Stimulated activated CD4-positive, alpha-beta T cell treated with anti-CD3 and anti-CD28 coated beads, Interleukin-15, amount 100 ng/mL, for 48 hours (primary cell): Measurements from ENCODE around the gene KCNIP3.

Experiments
- DNase-seq, 2 donors: peaks; one replicate each; pipeline ENCODE4 v3.0.0-alpha.2; 2020; ENCODE audit warnings: low read depth in 2 of 2

KCNIP3 gene

DNA sequence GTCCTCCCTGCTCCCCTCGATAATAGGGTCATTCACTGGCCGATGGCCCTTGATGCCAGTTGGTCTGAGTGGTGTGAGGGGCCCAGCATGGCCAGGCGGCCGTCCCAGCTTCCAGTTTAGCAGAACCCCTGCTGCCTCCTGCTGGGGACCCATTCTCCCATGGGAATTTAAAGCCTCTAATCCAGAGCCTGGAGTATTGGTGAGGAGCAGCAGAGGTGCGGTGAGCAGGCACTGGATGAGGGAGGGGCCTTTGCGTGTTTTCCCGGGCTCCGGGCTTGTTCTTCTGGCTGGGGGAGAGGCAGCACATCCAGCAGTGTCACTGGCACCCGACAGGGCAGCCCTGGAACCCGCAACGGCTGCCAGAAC is 17.4 kb downstream of the KCNIP3 start:
- no peak for DNase-seq

DNA sequence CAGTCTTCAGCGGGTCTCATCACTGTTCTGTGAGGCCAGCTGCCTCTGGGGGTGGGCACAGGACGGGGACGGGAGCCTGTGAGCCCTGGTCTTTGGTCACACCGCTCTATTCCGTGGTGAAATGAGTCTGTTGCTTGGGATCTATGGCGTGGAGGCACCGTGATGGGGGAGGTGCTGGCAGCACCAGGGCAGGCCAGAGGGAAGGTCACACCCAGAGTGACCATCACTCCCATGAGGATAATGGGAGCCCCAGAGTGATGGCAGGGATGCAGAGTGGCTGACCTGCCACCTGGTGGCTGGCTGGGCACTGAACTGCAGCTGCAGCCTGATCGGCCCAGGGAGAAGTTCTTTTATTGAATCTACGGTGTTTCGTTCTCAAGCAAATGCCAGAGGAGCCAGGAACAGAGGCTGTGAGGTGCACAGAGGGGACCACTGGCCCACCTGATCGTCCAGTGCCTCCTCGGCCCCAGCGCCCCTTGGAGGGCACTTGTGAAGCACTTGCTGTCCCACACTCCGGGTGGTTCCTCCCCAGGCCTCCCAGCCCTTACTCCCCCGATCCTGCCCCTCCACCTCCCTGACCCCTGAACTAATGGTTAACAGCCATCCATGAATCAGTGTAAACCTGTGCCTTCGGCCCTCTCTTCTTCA is 17.9 kb downstream of the KCNIP3 start:
- DNase-seq = no peak

DNA sequence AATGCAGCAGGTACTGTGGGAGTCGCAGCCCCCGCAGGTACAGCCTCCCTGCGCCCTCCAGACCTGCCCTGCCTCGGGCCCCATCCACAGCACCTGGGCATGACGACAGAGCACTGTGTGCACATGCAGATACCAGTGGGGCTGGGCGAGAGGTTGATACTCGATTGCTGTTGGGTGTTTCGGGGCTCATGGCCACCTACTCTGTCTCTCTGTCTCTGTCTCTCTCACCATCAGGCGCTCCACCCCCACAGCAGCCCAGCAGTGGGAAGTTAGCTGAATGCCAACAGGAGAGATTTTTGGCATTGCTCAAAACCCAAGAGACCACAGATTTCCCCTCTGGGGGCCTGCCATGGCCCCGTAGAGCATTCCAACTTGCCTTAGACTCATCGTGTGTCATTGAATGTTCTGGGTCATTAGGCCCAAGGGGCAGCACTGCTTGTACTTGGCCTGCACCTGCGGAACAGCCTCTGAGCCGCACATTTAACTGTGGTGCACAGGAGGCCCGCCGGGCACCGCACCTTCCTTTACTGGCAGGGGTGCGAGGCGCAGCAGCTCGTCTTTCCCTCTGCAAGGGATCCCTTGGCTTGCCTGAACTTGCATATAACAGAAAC is 18.8 kb downstream of the KCNIP3 start:
- no peak for DNase-seq

DNA sequence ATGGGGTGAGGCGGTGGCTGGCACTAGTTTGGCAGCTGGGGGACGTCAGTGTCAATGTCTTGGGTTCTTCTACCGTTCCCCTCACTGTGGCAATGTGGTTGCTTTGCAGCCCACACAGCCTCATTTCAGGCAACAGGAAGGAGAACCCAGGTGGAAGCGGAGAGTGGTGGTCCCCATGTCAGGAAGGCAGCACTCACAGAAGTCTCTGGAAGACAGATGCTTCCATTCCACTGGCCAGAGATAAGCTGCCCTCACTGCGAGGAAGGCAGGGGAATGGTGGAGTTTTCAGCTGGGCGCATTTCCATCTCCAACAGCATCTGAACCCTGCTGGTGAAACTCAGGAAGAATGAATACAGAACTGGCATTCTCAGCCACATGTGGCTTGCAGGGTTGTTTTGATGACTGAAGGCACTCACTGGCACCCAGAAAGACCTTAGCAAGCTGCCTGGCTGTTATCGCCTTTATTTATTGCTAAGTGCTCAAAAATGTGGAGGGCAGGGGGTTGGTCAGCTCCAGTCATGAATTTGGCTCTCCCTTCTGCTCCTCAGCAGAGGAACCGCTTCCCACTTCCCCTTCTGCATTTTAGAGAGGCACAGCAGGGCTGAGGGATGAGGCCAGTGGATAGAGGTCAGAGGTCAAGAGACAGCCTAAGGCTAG is 19.4 kb downstream of the KCNIP3 start:
- DNase-seq = no peak

DNA sequence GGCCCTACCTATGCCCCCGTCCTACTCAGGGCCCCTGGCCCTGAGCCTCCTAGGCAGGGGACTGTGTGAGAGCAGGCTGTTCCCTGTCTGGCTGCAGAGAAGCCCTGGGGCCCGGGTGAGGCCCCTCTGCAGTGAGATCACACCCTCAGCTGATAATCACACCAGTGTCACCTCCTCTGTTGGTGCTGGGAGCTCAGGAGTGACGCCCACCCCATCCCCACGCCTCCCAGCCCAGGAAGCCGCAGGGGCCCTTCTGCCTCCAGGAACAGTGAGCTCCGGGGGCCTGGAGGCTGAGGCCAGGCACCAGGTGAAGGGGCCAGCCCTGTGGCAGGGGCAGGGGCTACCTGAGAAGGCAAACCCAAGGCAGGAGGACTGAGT is 20.0 kb downstream of the KCNIP3 start:
- no peak for DNase-seq

DNA sequence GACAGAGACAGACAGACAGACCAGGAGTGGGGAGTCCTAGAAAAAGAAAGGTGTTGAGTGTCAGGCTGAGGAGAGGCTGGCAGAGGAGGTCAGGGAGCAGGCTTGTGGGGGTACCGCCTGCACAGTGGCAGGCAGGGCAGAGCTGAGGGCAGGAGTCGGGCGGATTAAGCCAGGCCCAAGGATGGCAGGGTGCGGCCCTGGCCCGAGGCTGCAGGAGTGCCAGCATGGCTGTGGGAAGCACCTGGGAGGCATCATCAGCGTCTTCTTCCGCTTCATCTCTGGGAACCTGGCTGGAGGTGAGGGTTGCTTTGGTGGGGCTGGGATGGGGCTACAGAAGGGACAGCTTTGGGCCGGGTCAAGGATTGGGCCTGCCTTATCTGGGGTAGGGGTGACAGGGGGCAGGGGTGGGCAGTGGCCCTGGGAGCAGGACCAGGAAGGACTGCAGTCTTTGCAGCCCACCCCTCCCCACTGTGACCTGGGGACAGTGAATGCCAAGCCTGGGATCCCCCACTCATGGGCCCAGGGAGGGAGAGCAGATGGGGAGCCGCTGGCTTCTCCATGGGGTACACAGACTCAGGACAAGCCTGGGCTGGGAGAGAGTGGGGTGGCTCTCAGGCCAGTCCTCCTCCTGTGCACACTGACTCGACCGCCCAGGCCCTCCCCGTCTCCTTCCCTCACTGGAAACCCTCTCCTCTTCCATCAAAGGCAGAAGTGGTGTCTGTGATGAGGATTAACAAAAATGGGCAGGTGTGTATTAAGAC is 20.7 kb downstream of the KCNIP3 start:
- DNase-seq = no peak

DNA sequence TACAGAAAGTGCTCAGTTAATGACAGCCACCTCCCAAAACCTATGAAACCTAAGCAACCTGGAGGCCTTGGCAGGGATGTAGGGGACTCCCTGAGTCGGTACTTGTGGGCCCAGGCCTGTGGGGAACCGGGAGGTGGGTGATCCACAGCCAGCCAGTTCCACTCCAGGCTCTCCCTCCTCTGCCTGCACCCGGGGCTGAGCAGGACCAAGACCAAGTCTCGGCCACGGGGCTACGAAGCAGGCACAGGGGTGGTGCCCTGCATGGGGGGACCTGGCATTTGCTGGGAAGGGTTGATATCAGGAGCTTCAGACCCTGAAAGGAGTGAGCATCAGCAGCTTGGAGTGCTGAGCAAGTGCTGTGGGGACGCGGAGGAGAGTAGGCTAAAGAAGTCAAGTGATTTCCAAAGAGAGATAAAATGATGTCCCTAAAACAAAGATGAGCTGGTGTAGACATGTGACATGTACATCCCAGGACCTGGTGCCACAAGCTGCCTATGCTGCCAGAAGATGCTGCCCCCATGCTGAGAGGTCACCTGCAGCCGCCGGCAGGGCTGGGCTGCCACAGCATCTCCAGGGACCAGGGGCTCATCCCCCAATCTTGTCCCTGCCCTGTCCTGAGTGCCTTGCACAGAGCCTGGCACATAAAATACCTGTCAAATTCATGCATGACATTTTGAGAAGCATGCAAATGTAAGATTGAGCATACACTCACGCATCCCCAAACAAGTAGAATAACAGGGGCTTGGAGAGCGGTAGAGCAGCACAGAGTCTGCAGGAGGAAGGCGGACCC is 21.5 kb downstream of the KCNIP3 start:
- DNase-seq = no peak

DNA sequence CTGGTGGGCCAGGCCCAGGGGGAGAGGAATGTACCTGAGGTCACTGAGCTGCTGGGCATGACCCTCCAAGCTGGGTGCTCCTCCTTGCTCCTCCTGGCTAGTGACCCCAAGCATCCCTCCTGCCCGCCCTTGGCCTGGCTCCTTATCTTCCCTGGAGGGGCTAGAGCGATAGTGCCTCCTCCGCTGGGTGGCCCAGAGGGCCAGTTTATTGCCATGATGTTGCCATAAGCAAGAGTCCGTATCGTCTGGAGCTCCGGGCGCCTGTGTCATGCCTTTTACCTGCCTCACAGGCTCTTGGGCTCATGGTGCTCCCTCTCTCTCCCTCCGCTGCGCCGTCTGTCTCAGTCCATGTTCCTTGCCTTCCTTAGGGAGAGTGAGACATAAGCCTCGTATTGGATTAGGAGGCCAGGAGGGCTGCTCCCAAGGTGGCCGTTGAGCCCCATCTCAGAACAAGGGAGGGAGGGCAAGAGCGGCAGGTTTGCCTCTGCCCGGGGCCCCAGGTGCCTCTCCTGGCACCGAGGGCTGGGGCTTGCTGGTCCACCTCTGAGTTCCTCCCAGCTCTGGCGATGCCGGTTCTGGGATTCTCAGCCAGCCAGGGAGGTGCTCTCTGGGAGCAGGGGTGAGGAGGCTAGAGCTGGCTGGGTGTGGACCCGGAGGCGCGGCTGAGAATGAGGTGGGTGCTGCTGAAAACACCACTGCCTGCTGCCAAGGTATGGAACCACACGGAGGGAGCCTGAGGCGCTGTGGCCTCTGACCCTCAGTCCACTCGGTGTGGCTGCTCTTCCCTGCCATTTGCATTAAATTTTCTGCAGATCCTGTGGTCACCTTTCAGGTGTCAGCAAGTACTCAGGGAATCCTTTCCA is 22.6 kb downstream of the KCNIP3 start:
- DNase-seq = no peak

DNA sequence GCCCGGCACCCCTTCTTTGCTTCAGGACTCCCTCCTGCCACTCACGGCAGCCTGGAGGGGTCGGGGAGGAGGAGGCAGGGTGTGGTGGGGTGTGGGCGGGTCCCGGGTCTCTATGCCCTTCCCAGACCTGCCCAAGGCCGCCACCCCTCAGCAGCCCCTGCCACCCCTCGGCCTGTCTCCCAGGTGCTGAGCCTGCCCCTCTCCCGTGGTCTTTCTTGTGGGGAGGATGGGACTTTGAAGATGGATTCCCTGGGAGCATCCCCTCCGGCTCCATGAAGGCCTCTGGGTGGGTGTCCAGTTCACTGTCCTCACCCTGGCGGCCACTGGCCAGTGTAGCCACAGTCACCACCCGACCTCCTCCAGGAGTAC is 23.2 kb downstream of the KCNIP3 start:
- DNase-seq = no peak

DNA sequence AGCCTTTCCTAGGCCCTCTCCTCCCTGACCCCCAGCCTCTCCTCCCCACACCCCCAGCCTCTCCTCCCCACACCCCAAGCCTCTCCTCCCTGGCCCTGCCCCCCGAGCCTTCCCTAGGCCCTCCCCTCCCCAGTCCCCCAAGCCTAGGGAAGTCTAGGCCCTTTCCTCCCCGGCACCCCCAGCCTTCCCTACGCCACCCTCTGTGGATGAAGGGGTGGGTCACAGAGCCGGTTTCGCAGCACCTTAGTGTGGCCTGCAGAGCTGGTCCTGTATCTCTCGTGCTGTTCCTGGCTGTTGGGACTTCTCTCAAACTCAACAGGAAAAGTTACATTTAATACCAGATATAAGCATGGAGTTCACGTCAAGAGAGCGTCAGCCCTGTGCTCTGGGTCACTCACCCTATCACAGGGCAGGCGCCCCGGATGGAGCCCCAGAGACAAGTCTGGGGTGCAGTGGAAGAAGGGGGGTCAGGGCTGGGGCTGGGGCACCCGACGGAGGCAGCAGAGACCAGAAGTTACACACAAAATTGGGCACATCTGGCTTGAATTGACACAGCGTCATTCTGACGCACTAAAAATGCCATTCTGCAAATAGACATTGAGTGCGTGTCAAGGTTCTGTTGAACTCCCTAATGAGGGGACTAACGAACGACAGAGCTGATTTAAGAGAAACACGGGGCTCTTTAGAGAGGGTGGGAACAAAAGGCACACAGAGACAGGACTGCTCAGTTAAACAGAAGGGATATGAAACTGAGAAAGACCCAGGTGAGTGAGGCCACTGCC is 24.0 kb downstream of the KCNIP3 start:
- no peak for DNase-seq

DNA sequence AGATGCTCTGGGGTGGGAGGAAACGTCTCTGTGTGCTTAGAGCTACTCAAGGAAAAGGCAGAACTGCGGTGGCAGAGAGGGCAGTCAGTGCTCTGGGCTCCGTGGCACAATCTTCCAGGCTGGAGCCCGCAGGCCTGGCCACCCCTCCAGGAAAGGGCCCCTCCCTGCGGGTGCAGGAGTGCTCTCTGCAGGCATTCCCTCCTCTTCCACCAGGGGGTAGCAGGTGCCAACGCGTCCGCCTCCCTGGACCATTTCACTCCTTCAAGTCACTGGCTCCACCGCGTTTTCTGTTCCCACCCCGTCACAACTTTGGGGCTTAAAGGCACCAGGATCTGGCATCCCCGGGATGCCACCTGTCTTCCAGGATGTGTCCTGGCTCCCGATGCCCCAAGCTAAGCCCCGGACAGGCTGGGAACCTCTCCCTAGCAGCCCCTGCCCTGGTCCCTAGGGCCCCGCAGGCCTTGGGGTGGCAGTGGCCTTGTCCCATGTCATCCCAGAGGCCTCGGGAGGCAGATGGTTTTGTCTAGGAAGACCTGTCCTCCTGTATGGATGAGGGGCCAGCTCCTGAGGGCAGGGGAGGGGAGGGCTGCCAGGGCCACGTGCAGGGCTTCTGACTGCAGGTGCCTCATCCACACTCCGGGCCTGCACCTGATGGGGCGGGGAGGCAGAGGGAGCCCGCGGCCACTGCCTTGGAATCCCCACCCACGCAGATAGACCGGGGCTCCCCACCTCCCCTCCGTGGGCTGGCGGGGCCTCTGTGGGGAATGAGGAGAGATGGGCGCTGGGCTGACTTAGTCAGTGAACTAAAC is 26.4 kb downstream of the KCNIP3 start:
- DNase-seq = no peak

DNA sequence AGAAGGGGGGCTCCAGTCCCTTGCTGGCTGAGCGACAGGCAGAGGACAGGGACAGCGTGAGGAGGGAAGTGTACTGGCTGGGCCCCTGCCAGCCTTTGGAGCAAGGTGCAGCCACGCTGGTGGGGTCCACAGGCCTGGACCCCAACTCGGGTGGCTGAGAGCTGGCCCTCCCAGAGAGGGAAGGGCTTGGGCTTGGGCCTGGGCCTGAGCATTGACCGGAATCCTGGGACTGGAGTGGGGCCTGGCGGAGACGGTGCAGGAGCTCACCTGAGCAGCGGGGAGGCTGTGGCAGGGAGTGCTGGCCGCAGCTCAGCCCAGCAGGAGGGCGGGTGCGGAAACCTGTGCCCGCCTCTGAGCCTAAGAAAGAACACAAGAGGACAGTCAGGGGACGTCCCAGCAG is 27.9 kb downstream of the KCNIP3 start:
- no peak for DNase-seq

DNA sequence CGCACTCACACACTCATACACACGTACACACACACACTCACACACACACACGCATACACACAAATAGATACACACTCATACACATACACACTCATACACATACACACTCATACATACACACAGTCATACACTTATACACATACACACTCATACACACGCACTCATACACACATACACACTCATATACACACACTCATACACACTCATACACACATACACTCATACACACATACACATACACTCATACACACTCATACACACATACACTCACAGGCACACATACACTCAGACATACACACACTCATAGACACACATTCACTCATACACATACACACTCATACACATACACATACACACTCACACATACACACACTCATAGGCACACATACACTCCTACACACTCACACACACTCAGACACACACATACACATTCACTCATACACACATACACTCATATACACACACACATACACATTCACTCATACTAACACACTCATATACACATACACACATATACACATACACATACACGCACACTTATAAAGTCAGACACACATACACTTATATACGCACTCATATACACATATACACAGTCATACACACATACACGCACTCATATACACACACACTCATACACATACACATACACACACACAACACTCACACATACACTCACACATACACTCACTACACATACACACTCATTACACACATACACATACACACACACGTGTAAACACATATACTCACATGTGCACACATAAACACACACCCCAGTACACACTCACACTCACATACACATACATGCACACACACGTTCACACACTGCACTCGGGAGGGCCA is 28.7 kb downstream of the KCNIP3 start:
- DNase-seq = no peak

DNA sequence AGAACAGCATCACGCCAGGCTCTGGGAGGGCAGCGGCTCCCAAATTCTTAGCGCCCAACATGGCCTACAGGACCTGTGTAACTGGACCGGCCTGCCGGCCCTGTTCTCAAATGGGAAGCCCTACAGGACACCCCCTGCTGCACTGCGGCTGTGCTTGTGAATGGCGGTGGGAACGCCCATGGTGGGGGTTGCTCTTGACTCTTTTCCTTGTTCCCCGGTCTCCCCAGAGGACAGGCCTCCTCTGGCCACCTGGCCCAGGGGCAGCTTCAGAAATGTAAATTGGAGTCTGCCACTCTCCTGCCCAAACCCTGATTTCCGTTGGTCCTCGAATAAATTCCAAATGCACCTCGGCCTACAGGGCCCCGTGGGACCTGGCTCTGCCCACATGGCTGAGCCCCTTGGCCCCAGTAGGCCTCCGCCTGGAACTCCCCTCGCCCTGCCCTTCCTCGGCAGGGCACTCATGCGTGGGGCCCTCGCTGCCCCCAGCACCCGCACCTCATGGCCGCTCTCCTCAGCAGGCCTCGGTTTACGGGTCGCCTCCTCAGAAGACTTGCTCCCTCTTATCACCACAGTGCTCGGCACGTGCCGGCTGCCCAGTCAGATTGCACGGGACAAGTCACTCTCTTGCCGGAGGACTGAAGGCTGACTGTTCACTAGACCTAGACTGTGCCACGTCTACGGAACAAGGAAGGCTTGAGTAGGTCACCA is 29.4 kb downstream of the KCNIP3 start:
- DNase-seq = no peak

DNA sequence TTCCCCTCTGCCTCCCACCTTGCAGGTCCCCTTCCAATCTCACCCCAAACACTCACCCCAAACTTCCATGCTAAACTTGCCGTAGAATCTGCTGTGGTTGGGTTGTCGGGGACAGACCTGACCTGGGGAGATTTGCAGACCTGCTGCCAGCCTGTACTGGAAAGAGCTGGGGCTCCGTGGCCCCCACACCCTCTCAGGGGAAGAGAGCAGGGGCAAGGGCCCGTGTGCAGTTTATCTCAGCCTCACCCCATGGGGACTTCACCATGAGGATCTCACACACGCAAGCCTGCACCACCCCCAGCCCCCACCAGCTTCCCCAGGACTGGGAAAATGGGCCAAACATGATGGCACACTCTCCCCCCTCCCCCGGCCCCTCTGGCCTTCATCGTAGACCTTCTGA is 30.7 kb downstream of the KCNIP3 start:
- no peak for DNase-seq

DNA sequence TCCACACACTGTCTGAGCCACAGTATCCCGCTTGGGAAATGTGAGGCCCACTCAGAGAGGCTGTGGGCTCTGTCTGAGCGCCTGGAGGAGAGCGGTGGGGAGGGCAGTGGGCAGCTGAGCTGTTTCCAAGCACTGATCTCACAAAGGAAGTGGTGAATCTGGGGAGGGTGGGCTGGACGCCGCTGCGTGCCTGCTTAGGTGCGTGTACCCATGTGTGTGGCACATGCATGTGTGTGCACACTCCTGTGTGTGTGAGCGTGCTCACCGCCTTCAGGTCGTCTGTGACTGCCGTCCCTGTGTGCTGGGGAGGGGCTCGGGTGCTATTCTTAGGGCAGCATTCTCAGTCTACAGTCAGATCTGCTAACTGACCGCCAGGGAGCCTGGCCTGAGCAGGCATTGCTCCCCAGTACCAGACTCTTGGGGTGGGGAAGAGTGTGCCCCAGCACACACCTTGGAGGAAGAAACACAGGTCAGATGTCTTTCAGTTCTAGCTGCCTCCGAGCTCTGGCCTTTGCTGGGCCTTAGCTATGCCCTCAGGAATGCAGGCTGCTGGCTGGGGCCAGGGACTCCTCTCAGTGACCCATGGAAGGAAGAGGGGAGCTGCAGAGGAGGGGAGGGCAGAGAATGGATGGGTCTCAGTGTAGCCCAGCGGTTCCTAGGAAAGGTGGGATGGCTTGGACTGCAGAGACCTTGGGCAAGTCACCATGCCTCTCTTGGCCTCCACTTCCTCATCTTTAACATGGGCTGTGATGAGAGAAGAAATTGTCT is 31.4 kb downstream of the KCNIP3 start:
- no peak for DNase-seq

DNA sequence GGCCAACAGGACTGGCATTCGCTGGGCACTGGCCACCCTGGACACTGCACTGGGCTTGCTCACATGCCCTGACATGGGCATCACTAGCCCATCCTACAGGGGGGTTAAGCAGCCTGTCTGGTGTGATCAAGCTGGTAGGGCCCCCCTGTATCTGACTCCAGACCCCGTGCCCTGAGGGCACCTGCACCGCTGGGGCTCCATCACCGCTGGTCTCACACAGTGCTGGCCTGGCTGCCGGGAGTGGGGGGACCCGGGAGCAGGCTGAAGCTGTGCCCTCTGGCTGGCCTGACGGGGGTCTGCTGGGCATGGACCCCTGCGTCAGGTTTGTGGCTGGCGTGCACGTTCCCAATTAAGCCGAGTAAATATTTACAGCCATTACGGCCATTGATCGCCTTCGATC is 32.3 kb downstream of the KCNIP3 start:
- DNase-seq = no peak
